NT2/D1 (cell line): ENCODE measurements around the gene AKAP8L.
A peak's percentile ranks its signal among the peaks of the same experiment; 100 is the strongest.

ENCODE experiments used
- DNase-seq: peaks from one replicate; pipeline ENCODE4 v3.0.0-alpha.2; 2011; ENCODE audit warnings: low read depth, low spot score
- H3K27me3 ChIP-seq: 2 replicates; pipeline ENCODE4 v1.6.0; 2011; ENCODE audit warnings: mild to moderate bottlenecking; ENCODE audit not compliant: insufficient read length, insufficient read depth
- H3K36me3 ChIP-seq: 2 replicates; pipeline ENCODE4 v1.6.1; 2011; ENCODE audit warnings: mild to moderate bottlenecking, low read length, mixed read lengths; ENCODE audit not compliant: insufficient read depth, insufficient read length
- H3K4me1 ChIP-seq: 2 replicates; pipeline ENCODE4 v1.5.1; 2011; ENCODE audit not compliant: insufficient read depth, insufficient read length
- H3K4me3 ChIP-seq: 2 replicates; pipeline ENCODE4 v1.5.1; 2011; ENCODE audit warnings: low read depth; ENCODE audit not compliant: insufficient read length
- H3K9ac ChIP-seq: 2 replicates; pipeline ENCODE4 v1.6.0; 2011; ENCODE audit warnings: low read depth; ENCODE audit not compliant: insufficient read length
- H3K9me3 ChIP-seq: 2 replicates; pipeline ENCODE4 v1.5.1; 2011; ENCODE audit warnings: mild to moderate bottlenecking, low read length; ENCODE audit not compliant: insufficient read depth
- SUZ12 ChIP-seq: IDR thresholded peaks from 2 replicates; pipeline ENCODE4 v1.6.1; 2011; ENCODE audit not compliant: insufficient read length, insufficient read depth; ENCODE audit errors: extremely low read depth
- YY1 ChIP-seq: IDR thresholded peaks from 2 replicates; pipeline ENCODE4 v1.6.1; 2011; ENCODE audit not compliant: insufficient read length, insufficient read depth
- ZNF274 ChIP-seq: IDR thresholded peaks from 2 replicates; pipeline ENCODE4 v1.6.1; 2011; ENCODE audit warnings: mild to moderate bottlenecking, low read depth, low read length

The AKAP8L gene

GRCh38 chr19:15379999-15380647 lies 38.7 kb downstream of the AKAP8L start:
- peak overlapping the region; percentile 73 for H3K4me3 ChIP-seq
- peak overlapping the region; percentile 77 for H3K9ac ChIP-seq
- TF ChIP-seq ZNF274 (no peak), SUZ12 (no peak), YY1 (no peak)
- H3K36me3 ChIP-seq: peaks cover 22% of the 10 kb centered on the region
- no peaks in the 10 kb centered on the region for H3K9me3 ChIP-seq
- H3K27me3 ChIP-seq: no peaks in the 10 kb centered on the region
- peak; percentile 70 for DNase-seq
- H3K4me1 ChIP-seq: peaks cover 7% of the 10 kb centered on the region

- TF ChIP-seq YY1 (peak; percentile 71), SUZ12 (no peak)
- no peaks in the 10 kb centered on the region for H3K9me3 ChIP-seq
- H3K4me3 ChIP-seq: peak within 1 kb of the TSS; percentile 99
- peak; percentile 95 for DNase-seq
- H3K4me1 ChIP-seq: peaks cover 7% of the 10 kb centered on the region
- H3K9ac ChIP-seq: peak within 1 kb of the TSS; percentile 100
- H3K27me3 ChIP-seq: no peaks in the 10 kb centered on the region
- H3K36me3 ChIP-seq: peaks cover 29% of the 10 kb centered on the region
These were observed 39.4 kb downstream of the AKAP8L start, which contains the start of gene AKAP8 for GRCh38 chr19:15379083-15379998. AKAP8 (minus strand) TSS chr19:15379787; CDS start chr19:15379731, 56 bp downstream.

GRCh38 chr19:15378534-15379082 lies 40.2 kb downstream of the AKAP8L start:
- peaks cover 37% of the 10 kb centered on the region for H3K36me3 ChIP-seq
- peak overlapping the region; percentile 99 for H3K4me3 ChIP-seq
- H3K9ac ChIP-seq: peak overlapping the region; percentile 100
- TF ChIP-seq ZNF274 (no peak), SUZ12 (no peak), YY1 (no peak)
- peak; percentile 23 for DNase-seq
- no peaks in the 10 kb centered on the region for H3K27me3 ChIP-seq
- no peaks in the 10 kb centered on the region for H3K9me3 ChIP-seq
- H3K4me1 ChIP-seq: peaks cover 7% of the 10 kb centered on the region

GRCh38 chr19:15374796-15375440 lies 43.9 kb downstream of the AKAP8L start:
- Histone ChIP-seq H3K9ac (no peak overlapping the region), H3K4me1 (peaks cover 11% of the 10 kb centered on the region), H3K9me3 (no peaks in the 10 kb centered on the region), H3K36me3 (peaks cover 62% of the 10 kb centered on the region), H3K27me3 (no peaks in the 10 kb centered on the region), H3K4me3 (no peak overlapping the region)
- TF ChIP-seq ZNF274 (no peak), SUZ12 (no peak), YY1 (no peak)
- no peak for DNase-seq

GRCh38 chr19:15374105-15374651 lies 44.6 kb downstream of the AKAP8L start:
- Histone ChIP-seq H3K36me3 (peaks cover 69% of the 10 kb centered on the region), H3K9me3 (no peaks in the 10 kb centered on the region), H3K27me3 (no peaks in the 10 kb centered on the region), H3K4me3 (no peak overlapping the region), H3K9ac (no peak overlapping the region), H3K4me1 (peaks cover 11% of the 10 kb centered on the region)
- TF ChIP-seq SUZ12 (no peak), ZNF274 (no peak), YY1 (no peak)
- DNase-seq: no peak

- H3K36me3 ChIP-seq: peaks cover 74% of the 10 kb centered on the region
- DNase-seq: no peak
- no peaks in the 10 kb centered on the region for H3K9me3 ChIP-seq
- no peaks in the 10 kb centered on the region for H3K27me3 ChIP-seq
- no peak for TF ChIP-seq SUZ12
- TF ChIP-seq ZNF274: no peak
- TF ChIP-seq YY1: no peak
- H3K9ac ChIP-seq: no peak overlapping the region
- peaks cover 11% of the 10 kb centered on the region for H3K4me1 ChIP-seq
- H3K4me3 ChIP-seq: no peak overlapping the region
These were observed 45.1 kb downstream of the AKAP8L start for GRCh38 chr19:15373644-15374043.
